ENCODE results near the gene LMF1. TPM values are rescaled to one million over a fixed set of nuclear protein-coding genes. Genes with fewer than 3 reads are reported as not detected.
A peak's percentile ranks its signal among the peaks of the same experiment; 100 is the strongest.

The LMF1 gene
- total and polyA plus RNA-seq, 9 of the 15 experiments (the other 6 are each of a cell fraction or from before 2014, with no cell fraction given), result 0.11 to 1.6 (median 0.55) TPM; not detected in 1

- no peak overlapping the region for H2AFZ ChIP-seq (ENCODE audit: low read depth, low read length)
- H3K79me2 ChIP-seq (ENCODE audit: control insufficient read depth, insufficient read depth, low read length), result no peaks in the 10 kb centered on the region
- no peaks in the 10 kb centered on the region for H3K36me3 ChIP-seq (ENCODE audit: control insufficient read depth, insufficient read depth, low read length)
- BruUV-seq (replicated peaks), result no TSS peak
- no peak for DNase-seq (ENCODE audit: extremely low read depth in 1 of 4, low spot score in 3 of 4)
- H3K9ac ChIP-seq (ENCODE audit: insufficient read depth in 1 of 2, low read depth in 2 of 2, low read length in 2 of 2), result no peak overlapping the region
- no peak overlapping the region for H3K4me2 ChIP-seq (ENCODE audit: insufficient read depth, low read length)
- H3K4me1 ChIP-seq (replicated peaks in 1 of 2; ENCODE audit: control insufficient read depth in 2 of 2, insufficient read depth in 2 of 2, low read length in 2 of 2), result peaks cover 0 to 42% of the 10 kb centered on the region in 2 experiments; a peak in 2 of 5 replicates
- no peak overlapping the region for H3K4me3 ChIP-seq
- intact Hi-C loops (cut with micrococcal nuclease) (no loop called here), in situ Hi-C loops (cut with MboI) (no loop called here)
- ChIA-PET POLR2A (interaction anchor here (0.6 kb wide), 1 partner anchor 12 kb away, joined by 3 read pairs; no protein-coding TSS in a partner anchor), CTCF (ENCODE audit: low intra/inter-chr PET ratio) (no interaction called here)
- WGBS (ENCODE audit: insufficient coverage, low coverage, missing lambda C conversion rate), result 2% methylated on average over 10 of the region's 11 CpGs
- H4K20me1 ChIP-seq (replicated peaks; ENCODE audit: control insufficient read depth, insufficient read depth, low read length), result peaks cover 28% of the 10 kb centered on the region
- FAIRE-seq, result peak; percentile 15
- no peak for ATAC-seq
- no peaks in the 10 kb centered on the region for H3K9me3 ChIP-seq (replicated peaks; ENCODE audit: control insufficient read depth, insufficient read depth, low read depth, low read length)
- H3K27me3 ChIP-seq (ENCODE audit: control insufficient read depth in 2 of 2, insufficient read depth in 2 of 2, low read length in 2 of 2), result peaks cover 37 to 72% of the 10 kb centered on the region in 2 experiments
- H3K27ac ChIP-seq (ENCODE audit: extremely low read depth, low read depth, low read length), result no peak overlapping the region
- no peaks in the 10 kb centered on the region for H3K9me1 ChIP-seq (ENCODE audit: control insufficient read depth, insufficient read depth, low read length)
- TF ChIP-seq THRB (CRISPR knock-in tag; conservative IDR thresholded peaks at IDR 0.05), result no peak
- TF ChIP-seq ZNF140 (CRISPR knock-in tag; IDR thresholded peaks at IDR 0.05), result no peak
- no peak for TF ChIP-seq ZNF316 (IDR thresholded peaks at IDR 0.05)
- TF ChIP-seq GATAD2B (IDR thresholded peaks at IDR 0.05; ENCODE audit: borderline replicate concordance), result no peak
- no peak for TF ChIP-seq MLLT1 (IDR thresholded peaks at IDR 0.05)
- no peak for TF ChIP-seq MGA (IDR thresholded peaks at IDR 0.05)
- TF ChIP-seq ZBED1 (IDR thresholded peaks at IDR 0.05), result no peak
- no peak for TF ChIP-seq POLR2G (IDR thresholded peaks at IDR 0.05; ENCODE audit: low read depth, low read length)
- TF ChIP-seq NRF1 (conservative IDR thresholded peaks at IDR 0.05 in 1 of 2, IDR thresholded peaks at IDR 0.05 in 1 of 2), result no peak
Observed at GRCh38 chr16:885391-885790, 85.4 kb downstream of the LMF1 start.

All from K562 (cell line).